Endothelial cell of umbilical vein (primary cell): ENCODE data around the gene AP5S1. TPM values are rescaled to one million over a fixed set of nuclear protein-coding genes. Genes with fewer than 3 reads are reported as not detected.

Source experiments
- BruUV-seq: library from RNA; stranded (reverse); fragments of 400-500 nt; replicated peaks from 2 replicates; lab custom pipeline; 2021; lab: Mats Ljungman, UMichigan
- CTCF ChIA-PET: fragments of 300-600, 350-600 bp; sonication (Branson Sonifier 250); formaldehyde crosslinking; loops from one replicate; lab custom pipeline; 2021; ENCODE audit warnings: antibody characterized with exemption, inconsistent platforms; lab: Charles Lee
- POLR2A ChIA-PET: fragments of 300-600, 350-600 bp; sonication (Branson Sonifier 250); formaldehyde crosslinking; loops from one replicate; lab custom pipeline; 2021; ENCODE audit warnings: antibody characterized with exemption, inconsistent platforms; lab: Charles Lee
- DNase-seq: peaks from one replicate; pipeline ENCODE4 v3.0.0-alpha.2; 2011; ENCODE audit warnings: low read depth, low spot score
- FAIRE-seq: peaks from 2 replicates; lab custom pipeline; 2011; peaks lifted over from hg19 to GRCh38; lab: Jason Lieb, UNC
- H2AFZ ChIP-seq: 2 replicates; pipeline ENCODE4 v1.6.0; 2012; ENCODE audit warnings: low read depth, low read length, control low read depth, inconsistent platforms
- H3K27ac ChIP-seq: 2 replicates; pipeline ENCODE4 v1.5.1; 2011; ENCODE audit warnings: low read depth, mild to moderate bottlenecking, control low read depth, low read length, moderate library complexity; ENCODE audit not compliant: insufficient read depth
- H3K27me3 ChIP-seq, 2 experiments: 2 replicates each; pipeline versions ENCODE4 v1.6.0 to v1.6.1; 2011; ENCODE audit warnings: low read length in 2 of 2, mixed read lengths in 1 of 2; ENCODE audit not compliant: control insufficient read depth in 2 of 2, insufficient read depth in 2 of 2
- H3K36me3 ChIP-seq, 2 experiments: 2 replicates in 1 of 2; 3 replicates in 1 of 2; pipeline ENCODE4 v1.5.1; 2011; ENCODE audit warnings: low read length in 2 of 2, mild to moderate bottlenecking in 1 of 2, moderate library complexity in 1 of 2; ENCODE audit not compliant: control insufficient read depth in 2 of 2, insufficient read depth in 2 of 2; ENCODE audit errors: extremely low read depth in 1 of 2
- H3K4me1 ChIP-seq: 3 replicates; pipeline ENCODE4 v1.5.1; 2011; ENCODE audit warnings: mild to moderate bottlenecking, low read length; ENCODE audit not compliant: control insufficient read depth, insufficient read depth; ENCODE audit errors: extremely low read depth
- H3K4me2 ChIP-seq: 2 replicates; pipeline ENCODE4 v1.6.1; 2011; ENCODE audit warnings: low read length, control low read depth, mixed read lengths; ENCODE audit not compliant: insufficient read depth
- H3K4me3 ChIP-seq, 3 experiments: fragments of 200-600 bp in 1 of 3; sonication (generic), shearing (Covaris generic) in 1 of 3; replicated peaks in 1 of 3; 2 replicates each; pipeline ENCODE4 v1.5.1; 2011 to 2016; ENCODE audit warnings: control low read depth in 3 of 3, low read length in 3 of 3, mild to moderate bottlenecking in 2 of 3, inconsistent platforms in 1 of 3, low read depth in 1 of 3, moderate library complexity in 1 of 3; ENCODE audit not compliant: insufficient read depth in 1 of 3
- H3K79me2 ChIP-seq: 2 replicates; pipeline ENCODE4 v1.6.0; 2012; ENCODE audit warnings: low read length, inconsistent platforms; ENCODE audit not compliant: control insufficient read depth, insufficient read depth
- H3K9ac ChIP-seq: replicated peaks from 2 replicates; pipeline ENCODE3; 2011; ENCODE audit warnings: low read length, control low read depth; ENCODE audit not compliant: insufficient read depth; ENCODE audit errors: extremely low read depth
- H3K9me1 ChIP-seq: replicated peaks from 3 replicates; pipeline ENCODE4 v1.6.0; 2011; ENCODE audit warnings: mild to moderate bottlenecking, low read length; ENCODE audit not compliant: control insufficient read depth, insufficient read depth; ENCODE audit errors: extremely low read depth
- H3K9me3 ChIP-seq: replicated peaks from 2 replicates; pipeline ENCODE4 v1.5.1; 2012; ENCODE audit warnings: low read length, inconsistent platforms; ENCODE audit not compliant: control insufficient read depth, insufficient read depth
- H4K20me1 ChIP-seq: replicated peaks from 2 replicates; pipeline ENCODE3; 2011; ENCODE audit warnings: mild to moderate bottlenecking, low read length; ENCODE audit not compliant: control insufficient read depth, insufficient read depth; ENCODE audit errors: extremely low read depth
- CTCF ChIP-seq, 2 donors: IDR thresholded peaks; 1 replicate in 1 of 2; 2 replicates in 1 of 2; pipeline ENCODE4 v1.5.1; 2011; ENCODE audit warnings: low read length in 2 of 2, mild to moderate bottlenecking in 2 of 2, moderate library complexity in 2 of 2, control low read depth in 1 of 2, inconsistent platforms in 1 of 2, low read depth in 1 of 2; ENCODE audit not compliant: insufficient read depth in 1 of 2; ENCODE audit errors: extremely low read depth in 1 of 2
- EZH2 ChIP-seq: IDR thresholded peaks from 2 replicates; pipeline ENCODE4 v1.6.1; 2012; ENCODE audit warnings: borderline replicate concordance, low read depth, mild to moderate bottlenecking, moderate library complexity, low read length, inconsistent platforms; ENCODE audit not compliant: severe bottlenecking
- FOS ChIP-seq: IDR thresholded peaks from 2 replicates; pipeline ENCODE4 v1.6.1; 2011; ENCODE audit warnings: mild to moderate bottlenecking, low read length, moderate library complexity, borderline replicate concordance; ENCODE audit not compliant: insufficient read depth
- GATA2 ChIP-seq: IDR thresholded peaks from 2 replicates; pipeline ENCODE4 v1.7.0; 2011; ENCODE audit warnings: low read depth, mild to moderate bottlenecking, moderate library complexity, mixed read lengths, low read length; ENCODE audit not compliant: insufficient read length, insufficient read depth
- JUN ChIP-seq: IDR thresholded peaks from 2 replicates; pipeline ENCODE4 v1.6.1; 2011; ENCODE audit warnings: borderline replicate concordance, low read depth; ENCODE audit not compliant: insufficient read length, insufficient read depth
- MAX ChIP-seq: IDR thresholded peaks from 2 replicates; pipeline ENCODE4 v1.6.1; 2011; ENCODE audit not compliant: insufficient read depth, insufficient read length
- MYC ChIP-seq: IDR thresholded peaks from one replicate; pipeline ENCODE4 v1.6.1; 2011; ENCODE audit warnings: mild to moderate bottlenecking, low read depth, low read length
- POLR2A ChIP-seq: IDR thresholded peaks from 2 replicates; pipeline ENCODE4 v1.6.1; 2012; ENCODE audit warnings: low read depth, mild to moderate bottlenecking, control low read depth, low read length
- POLR2AphosphoS5 ChIP-seq: IDR thresholded peaks from 2 replicates; pipeline ENCODE4 v1.6.1; 2012; ENCODE audit warnings: low read depth, mild to moderate bottlenecking, control low read depth, low read length, moderate library complexity; ENCODE audit not compliant: insufficient read depth
- dilution Hi-C: fragments of 300-500 bp; cut with MboI; formaldehyde crosslinking; loops from one replicate; pipeline ENCODE4 v1.15.0; 2019; ENCODE audit warnings: low sequenced_read_pairs; ENCODE audit not compliant: extremely low pct_ligation_motif_present
- intact Hi-C: fragments of 100-400 bp; cut with micrococcal nuclease; formaldehyde crosslinking; loops from one replicate; pipeline ENCODE4 v1.10.0; 2022
- polyA plus RNA-seq, 4 experiments: library from polyadenylated mRNA; depleted of rRNA in 3 of 4; stranded (reverse) in 3 of 4; unstranded in 1 of 4; fragments of >200 nt; gene quantifications; 2 replicates each; pipeline versions ENCODE4 v1.2.1 to v1.2.3, GENCODE V29; 2011 to 2012; ENCODE audit warnings: missing spikeins in 1 of 4
- total RNA-seq: library from RNA; stranded (reverse); gene quantifications from 2 replicates; pipeline ENCODE4 v1.2.3, GENCODE V29; 2021

The AP5S1 gene
- total and polyA plus RNA-seq, 2 donors (not counting 3 experiments of a cell fraction or from before 2014, with no cell fraction given) = 15.7 to 22.0 TPM

- Histone ChIP-seq H4K20me1 (no peaks in the 10 kb centered on the region), H3K79me2 (no peaks in the 10 kb centered on the region), H3K27ac (no peak overlapping the region), H3K4me3 (no peak overlapping the region), H3K27me3 (no peaks in the 10 kb centered on the region), H3K9me3 (no peaks in the 10 kb centered on the region), H3K9me1 (no peaks in the 10 kb centered on the region), H3K4me2 (no peak overlapping the region), H3K9ac (no peak overlapping the region), H3K4me1 (no peaks in the 10 kb centered on the region), H3K36me3 (peaks cover 0 to 13% of the 10 kb centered on the region in 2 experiments), H2AFZ (no peak overlapping the region)
- dilution Hi-C loops (no loop called here), intact Hi-C loops (no loop called here)
- DNase-seq = no peak
- ChIA-PET POLR2A (no interaction called here), CTCF (no interaction called here)
- no peak for FAIRE-seq
- TF ChIP-seq CTCF (IDR thresholded peaks at IDR 0.05; ENCODE audit: extremely low read depth in 1 of 2, insufficient read depth in 1 of 2, low read depth in 1 of 2, low read length in 2 of 2) (no peak), POLR2A (no peak), JUN (no peak), MAX (no peak)
- BruUV-seq = no TSS peak
Observed at GRCh38 chr20:3871550-3872265, 51.4 kb downstream of the AP5S1 start.

- dilution Hi-C loops (no loop called here), intact Hi-C loops (no loop called here)
- Histone ChIP-seq H3K27ac (no peak overlapping the region), H3K9me3 (no peaks in the 10 kb centered on the region), H2AFZ (no peak overlapping the region), H3K4me1 (peaks cover 3% of the 10 kb centered on the region), H3K79me2 (no peaks in the 10 kb centered on the region), H3K4me3 (no peak overlapping the region), H3K27me3 (no peaks in the 10 kb centered on the region), H3K9me1 (no peaks in the 10 kb centered on the region), H3K4me2 (no peak overlapping the region), H4K20me1 (no peaks in the 10 kb centered on the region), H3K9ac (no peak overlapping the region), H3K36me3 (peaks cover 0 to 5% of the 10 kb centered on the region in 2 experiments)
- CTCF ChIA-PET = no interaction called here
- DNase-seq (no peak), FAIRE-seq (no peak)
- BruUV-seq = no TSS peak
- POLR2A ChIA-PET = no interaction called here
- TF ChIP-seq EZH2 (no peak), POLR2AphosphoS5 (no peak), GATA2 (no peak), JUN (no peak), MAX (no peak), MYC (no peak), POLR2A (no peak), CTCF (IDR thresholded peaks at IDR 0.05; ENCODE audit: extremely low read depth in 1 of 2, insufficient read depth in 1 of 2, low read depth in 1 of 2, low read length in 2 of 2) (no peak), FOS (no peak)
Observed at GRCh38 chr20:3873507-3873906, 53.2 kb downstream of the AP5S1 start.
